ENCODE measurements around the gene THEM5. TPM values are rescaled to one million over a fixed set of nuclear protein-coding genes. Genes with fewer than 3 reads are reported as not detected.

The THEM5 gene, protein sequence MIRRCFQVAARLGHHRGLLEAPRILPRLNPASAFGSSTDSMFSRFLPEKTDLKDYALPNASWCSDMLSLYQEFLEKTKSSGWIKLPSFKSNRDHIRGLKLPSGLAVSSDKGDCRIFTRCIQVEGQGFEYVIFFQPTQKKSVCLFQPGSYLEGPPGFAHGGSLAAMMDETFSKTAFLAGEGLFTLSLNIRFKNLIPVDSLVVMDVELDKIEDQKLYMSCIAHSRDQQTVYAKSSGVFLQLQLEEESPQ
- not detected in 2 replicates for total RNA-seq

DNA sequence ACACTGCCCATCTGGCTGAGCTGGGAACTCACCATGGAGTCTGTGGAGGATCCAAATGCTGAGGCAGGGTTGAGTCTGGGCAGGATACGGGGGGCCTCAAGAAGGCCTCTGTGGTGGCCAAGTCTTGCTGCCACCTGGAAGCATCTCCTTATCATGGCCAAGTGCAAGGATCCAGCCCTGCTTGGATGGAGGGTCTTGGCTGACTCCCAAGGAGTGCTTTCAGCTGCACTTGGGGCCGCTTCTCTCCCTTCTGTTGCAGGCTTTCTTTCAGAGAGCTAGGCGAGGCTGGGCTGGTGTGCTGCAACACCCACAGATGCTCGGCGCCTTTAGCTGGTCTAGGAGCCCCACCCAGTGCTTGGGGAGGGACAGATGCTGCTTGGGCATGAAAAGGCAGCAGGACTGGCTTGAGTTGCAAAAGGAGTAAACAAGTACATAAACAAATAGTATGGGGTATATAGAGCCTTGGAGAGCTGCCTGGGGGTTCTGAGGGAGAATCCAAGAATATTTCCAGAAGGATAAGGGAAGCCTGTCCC, at the start of gene THEM5:
Gene THEM5 (minus strand): TSS at position 302 of the 533 bp plus-strand sequence. CDS start 147 bp downstream, at position 155.

DNA sequence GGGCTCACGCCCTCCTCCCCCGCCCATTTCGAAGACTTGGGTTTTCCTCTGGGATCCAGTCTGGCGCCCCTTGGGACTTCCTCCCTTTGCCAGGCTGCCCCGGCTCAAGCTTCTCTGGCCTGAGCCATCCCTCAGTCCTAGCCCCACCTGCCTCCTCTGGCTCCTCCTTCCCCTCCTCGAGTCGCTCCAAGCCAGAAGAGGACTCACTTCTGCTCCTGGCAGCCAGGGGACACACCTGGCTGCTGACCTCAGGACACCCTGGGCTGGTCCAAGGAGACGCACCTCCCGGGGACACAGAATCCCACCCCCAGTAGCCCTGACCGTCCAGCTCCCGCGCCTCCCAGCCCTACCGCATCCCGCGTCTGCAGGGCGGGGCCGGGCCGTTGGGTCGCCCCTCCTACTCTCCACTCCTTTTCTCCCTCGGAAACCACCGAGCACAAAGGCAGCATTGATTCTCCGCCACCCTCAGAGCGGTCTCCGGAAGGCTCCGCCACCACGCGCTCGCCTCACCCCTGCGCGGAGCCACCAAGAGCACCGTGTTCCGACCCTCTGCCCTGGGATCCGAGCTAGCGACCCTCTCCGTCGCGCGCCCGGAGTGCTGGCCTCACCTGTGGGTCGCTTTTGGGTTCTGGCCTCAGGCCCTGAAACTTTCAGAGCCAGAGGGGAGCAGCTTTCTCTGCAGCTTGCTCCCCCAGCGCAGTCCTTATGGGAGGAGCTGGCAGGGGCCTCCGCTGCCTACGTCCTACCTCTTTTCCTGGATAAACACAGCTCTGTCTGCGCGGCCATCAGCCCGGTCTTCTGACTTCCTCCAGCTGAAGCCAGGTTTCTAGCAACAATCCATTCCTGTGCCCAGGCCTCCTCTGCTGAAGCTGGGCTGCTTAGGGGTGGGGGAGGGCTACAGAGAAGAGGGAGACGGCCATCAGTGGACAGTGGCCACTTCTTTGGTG, 13.8 kb downstream of the THEM5 start, which contains the start of gene C2CD4D:
Gene C2CD4D (minus strand): TSS at position 364 of the 947 bp plus-strand sequence. CDS start 831 bp downstream, outside the sequence.

DNA sequence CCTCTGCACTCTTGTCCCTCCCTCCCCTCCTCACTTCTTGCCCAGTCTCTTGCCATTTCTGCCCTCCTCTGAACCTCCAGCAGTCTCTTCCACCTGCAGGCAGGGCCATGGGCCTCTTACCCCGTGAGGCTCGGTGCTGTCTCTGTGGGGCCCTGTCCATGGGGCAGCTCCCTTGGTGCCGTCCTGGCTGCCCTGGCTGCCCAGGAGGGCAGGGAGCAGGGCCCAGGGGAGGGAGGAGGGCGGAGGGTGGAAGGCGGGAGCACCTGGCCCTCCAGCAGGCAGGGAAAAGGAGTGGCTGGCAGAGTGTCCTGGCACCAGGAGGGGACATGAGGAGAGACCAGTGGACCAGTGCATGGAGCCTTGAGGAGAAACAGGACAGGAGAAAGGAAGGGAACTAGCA, 21.9 kb downstream of the THEM5 start, which contains the start of gene RORC:
Gene RORC (minus strand): TSS at position 198 of the 400 bp plus-strand sequence. CDS start 38 bp downstream, at position 160.

DNA sequence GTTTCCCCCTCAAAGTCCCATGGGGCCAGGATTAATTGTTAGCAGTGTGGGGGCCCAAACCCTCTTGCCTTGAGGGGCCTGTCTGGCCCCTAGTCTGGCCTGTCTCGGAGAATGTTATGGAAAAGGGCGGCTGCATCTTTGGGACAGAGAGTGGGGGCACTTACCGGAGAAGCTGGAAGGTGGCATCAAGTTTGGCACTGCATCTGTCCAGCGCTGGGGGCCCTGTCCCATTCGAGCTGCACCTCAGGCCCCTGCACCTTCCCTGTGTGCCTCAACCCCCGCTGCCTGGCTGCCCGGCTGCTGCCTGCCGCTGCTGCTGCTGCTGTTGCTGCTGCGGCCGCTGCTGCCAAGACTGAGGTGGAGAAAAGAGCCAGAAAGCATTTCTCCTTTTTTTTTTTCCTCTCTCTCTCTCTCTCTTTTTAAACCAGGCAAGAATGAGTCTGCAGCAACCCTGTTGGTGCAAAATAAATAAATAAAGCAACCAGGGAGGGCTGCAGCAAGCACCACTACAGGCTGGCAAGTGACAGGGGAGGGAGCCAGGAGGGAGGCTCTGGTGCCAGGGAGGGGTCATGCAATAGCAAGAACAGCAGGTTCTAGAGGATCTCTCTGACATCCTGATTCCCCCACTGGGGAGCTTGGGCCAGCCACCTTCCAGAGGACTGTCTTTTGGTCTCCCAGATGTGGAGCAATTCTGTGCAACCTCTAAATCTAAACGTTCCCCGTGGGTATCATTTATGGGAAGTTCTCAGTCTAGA, 48.3 kb downstream of the THEM5 start, which contains the start of gene LINGO4:
Gene LINGO4 (minus strand): TSS at position 354 of the 755 bp plus-strand sequence. CDS start 2,715 bp downstream, outside the sequence.

Other genes starting within 250 kb of the THEM5 start
- gene SNX27, start 241.7 kb downstream of the THEM5 start, total RNA-seq: 11.6 and 11.8 TPM in 2 replicates
- gene CELF3, start 136.9 kb downstream of the THEM5 start, total RNA-seq: not detected in 2 replicates
- not detected in 2 replicates for gene RIIAD1, start 132.2 kb downstream of the THEM5 start, total RNA-seq
- 101 and 132 TPM in 2 replicates for gene MRPL9, start 90.2 kb downstream of the THEM5 start, total RNA-seq
- gene TDRKH, start 63.2 kb downstream of the THEM5 start, total RNA-seq: 4.5 and 5.6 TPM in 2 replicates
- not detected in 2 replicates for gene LINGO4, start 48.3 kb downstream of the THEM5 start, total RNA-seq
- not detected in 2 replicates for gene RORC, start 21.9 kb downstream of the THEM5 start, total RNA-seq
- gene C2CD4D, start 13.9 kb downstream of the THEM5 start, total RNA-seq: not detected in 2 replicates
- 12.5 and 22.9 TPM in 2 replicates for gene THEM4, start 55.8 kb upstream of the THEM5 start, total RNA-seq
- gene S100A10, start 140.1 kb upstream of the THEM5 start, total RNA-seq: 277 and 293 TPM in 2 replicates
- 524 TPM in 2 replicates for gene S100A11, start 183.3 kb upstream of the THEM5 start, total RNA-seq
- not detected in 2 replicates for gene TCHHL1, start 235.4 kb upstream of the THEM5 start, total RNA-seq

Measured in mammary microvascular endothelial cell (primary cell).